ENCODE results near the gene ADAMTS14.

GRCh38 chr10:70676511-70676910 lies 4.2 kb downstream of the ADAMTS14 start:
- TF ChIP-seq POLR2A (IDR thresholded peaks at IDR 0.05; ENCODE audit: extremely low read depth, insufficient read length) (no peak), CTCF (IDR thresholded peaks at IDR 0.05; ENCODE audit: low read depth, low read length) (no peak)

Measured in NB4 (cell line).